Mucosa of rectum (tissue), 2 donors: ENCODE measurements around the gene CCIN.

Source experiments
- H3K27ac ChIP-seq, 2 donors: one replicate each; pipeline ENCODE4 v1.7.0; 2013; ENCODE audit warnings: inconsistent platforms in 2 of 2, low read depth in 2 of 2, low read length in 2 of 2
- H3K27me3 ChIP-seq, 2 donors: one replicate each; pipeline ENCODE4 v1.7.0; 2013; ENCODE audit warnings: low read length in 2 of 2; ENCODE audit not compliant: control insufficient read depth in 2 of 2, insufficient read depth in 2 of 2
- H3K36me3 ChIP-seq, 2 donors: one replicate each; pipeline ENCODE4 v1.7.0; 2013; ENCODE audit warnings: low read length in 2 of 2; ENCODE audit not compliant: control insufficient read depth in 2 of 2, insufficient read depth in 2 of 2
- H3K4me1 ChIP-seq, 2 donors: one replicate each; pipeline ENCODE4 v1.7.0; 2013; ENCODE audit warnings: low read length in 2 of 2, mild to moderate bottlenecking in 1 of 2; ENCODE audit not compliant: control insufficient read depth in 2 of 2, insufficient read depth in 2 of 2
- H3K4me3 ChIP-seq, 2 donors: one replicate each; pipeline ENCODE4 v1.7.0; 2013; ENCODE audit warnings: low read length in 2 of 2
- H3K9ac ChIP-seq, 2 donors: one replicate each; pipeline ENCODE4 v1.7.0; 2013; ENCODE audit warnings: low read length in 2 of 2, low read depth in 1 of 2, mild to moderate bottlenecking in 1 of 2
- H3K9me3 ChIP-seq, 2 donors: one replicate each; pipeline ENCODE4 v1.7.0; 2013; ENCODE audit warnings: low read length in 2 of 2; ENCODE audit not compliant: control insufficient read depth in 2 of 2
- donor health status: healthy.
- donor health status: Normal muscosa, but diverticular disease.

CCIN gene

GRCh38 chr9:36204906-36205547 lies 35.8 kb downstream of the CCIN start:
- Histone ChIP-seq H3K36me3 (peaks cover 75 to 93% of the 10 kb centered on the region in 2 donors), H3K9ac (no peak overlapping the region), H3K27ac (no peak overlapping the region)

GRCh38 chr9:36207016-36207415 lies 37.8 kb downstream of the CCIN start:
- no peaks in the 10 kb centered on the region for H3K9me3 ChIP-seq
- H3K27ac ChIP-seq = no peak overlapping the region
- H3K27me3 ChIP-seq = no peaks in the 10 kb centered on the region
- H3K4me3 ChIP-seq = no peak overlapping the region
- H3K9ac ChIP-seq = no peak overlapping the region
- peaks cover 0 to 3% of the 10 kb centered on the region in 2 donors for H3K4me1 ChIP-seq
- peaks cover 80 to 92% of the 10 kb centered on the region in 2 donors for H3K36me3 ChIP-seq

More at GRCh38 chr9:36204906-36205547, 35.8 kb downstream of the CCIN start:
- Histone ChIP-seq H3K9me3 (no peaks in the 10 kb centered on the region), H3K27me3 (no peaks in the 10 kb centered on the region), H3K4me3 (no peak overlapping the region), H3K4me1 (peaks cover 0 to 3% of the 10 kb centered on the region in 2 donors)

- H3K9ac ChIP-seq = no peak overlapping the region
- peaks cover 0 to 3% of the 10 kb centered on the region in 2 donors for H3K4me1 ChIP-seq
- no peaks in the 10 kb centered on the region for H3K27me3 ChIP-seq
- peaks cover 81 to 92% of the 10 kb centered on the region in 2 donors for H3K36me3 ChIP-seq
- H3K4me3 ChIP-seq = no peak overlapping the region
- H3K9me3 ChIP-seq = no peaks in the 10 kb centered on the region
- no peak overlapping the region for H3K27ac ChIP-seq
Observed at GRCh38 chr9:36207546-36208012, 38.4 kb downstream of the CCIN start.

GRCh38 chr9:36208521-36209253 lies 39.5 kb downstream of the CCIN start:
- no peak overlapping the region for H3K4me3 ChIP-seq
- H3K9me3 ChIP-seq = no peaks in the 10 kb centered on the region
- H3K4me1 ChIP-seq = peaks cover 0 to 3% of the 10 kb centered on the region in 2 donors
- H3K27me3 ChIP-seq = no peaks in the 10 kb centered on the region
- no peak overlapping the region for H3K27ac ChIP-seq
- peaks cover 83 to 93% of the 10 kb centered on the region in 2 donors for H3K36me3 ChIP-seq
- no peak overlapping the region for H3K9ac ChIP-seq

GRCh38 chr9:36210722-36211121 lies 41.5 kb downstream of the CCIN start:
- Histone ChIP-seq H3K9ac (no peak overlapping the region), H3K4me1 (peaks cover 0 to 3% of the 10 kb centered on the region in 2 donors), H3K27me3 (no peaks in the 10 kb centered on the region), H3K36me3 (peaks cover 73 to 90% of the 10 kb centered on the region in 2 donors), H3K9me3 (no peaks in the 10 kb centered on the region), H3K4me3 (no peak overlapping the region), H3K27ac (no peak overlapping the region)

GRCh38 chr9:36211510-36211909 lies 42.3 kb downstream of the CCIN start:
- Histone ChIP-seq H3K36me3 (peaks cover 71 to 87% of the 10 kb centered on the region in 2 donors), H3K4me1 (peaks cover 0 to 3% of the 10 kb centered on the region in 2 donors), H3K9ac (no peak overlapping the region), H3K27ac (no peak overlapping the region), H3K27me3 (no peaks in the 10 kb centered on the region), H3K9me3 (no peaks in the 10 kb centered on the region), H3K4me3 (no peak overlapping the region)

GRCh38 chr9:36213387-36213786 lies 44.2 kb downstream of the CCIN start:
- no peak overlapping the region for H3K27ac ChIP-seq
- peaks cover 76 to 81% of the 10 kb centered on the region in 2 donors for H3K36me3 ChIP-seq
- H3K9ac ChIP-seq = no peak overlapping the region
- no peaks in the 10 kb centered on the region for H3K9me3 ChIP-seq
- no peaks in the 10 kb centered on the region for H3K4me1 ChIP-seq
- H3K27me3 ChIP-seq = no peaks in the 10 kb centered on the region
- no peak overlapping the region for H3K4me3 ChIP-seq

- no peak overlapping the region for H3K27ac ChIP-seq
- no peaks in the 10 kb centered on the region for H3K4me1 ChIP-seq
- no peaks in the 10 kb centered on the region for H3K9me3 ChIP-seq
- no peaks in the 10 kb centered on the region for H3K27me3 ChIP-seq
- peaks cover 76 to 81% of the 10 kb centered on the region in 2 donors for H3K36me3 ChIP-seq
- no peak overlapping the region for H3K9ac ChIP-seq
- no peak overlapping the region for H3K4me3 ChIP-seq
Observed at GRCh38 chr9:36213989-36214388, 44.8 kb downstream of the CCIN start.

GRCh38 chr9:36214571-36214970 lies 45.4 kb downstream of the CCIN start:
- H3K4me3 ChIP-seq = no peak overlapping the region
- H3K4me1 ChIP-seq = no peaks in the 10 kb centered on the region
- no peak overlapping the region for H3K27ac ChIP-seq
- no peaks in the 10 kb centered on the region for H3K9me3 ChIP-seq
- H3K36me3 ChIP-seq = peaks cover 76 to 82% of the 10 kb centered on the region in 2 donors
- H3K27me3 ChIP-seq = no peaks in the 10 kb centered on the region
- no peak overlapping the region for H3K9ac ChIP-seq

GRCh38 chr9:36217256-36217968 lies 48.2 kb downstream of the CCIN start:
- H3K9ac ChIP-seq = no peak overlapping the region
- H3K4me1 ChIP-seq = no peaks in the 10 kb centered on the region
- no peak overlapping the region for H3K4me3 ChIP-seq
- no peaks in the 10 kb centered on the region for H3K9me3 ChIP-seq
- H3K27ac ChIP-seq = no peak overlapping the region
- no peaks in the 10 kb centered on the region for H3K27me3 ChIP-seq
- H3K36me3 ChIP-seq = peaks cover 70 to 78% of the 10 kb centered on the region in 2 donors
